HepG2 (cell line): ENCODE data around the gene DNAJB2. TPM values are rescaled to one million over a fixed set of nuclear protein-coding genes. Genes with fewer than 3 reads are reported as not detected.

Experiments used
- AGO1 ChIP-seq: fragments of 200-400 bp; formaldehyde crosslinking; IDR thresholded peaks from 2 replicates; pipeline ENCODE4 v1.6.1; 2017; ENCODE audit warnings: mild to moderate bottlenecking, low read depth, low read length, moderate library complexity; ENCODE audit not compliant: poor library complexity, severe bottlenecking
- CREB3 ChIP-seq: sonication (generic); formaldehyde crosslinking; IDR thresholded peaks from 2 replicates; pipeline ENCODE4 v1.5.0; 2020; ENCODE audit warnings: missing genetic modification reagents
- HDAC2 ChIP-seq: sonication (generic); formaldehyde crosslinking; IDR thresholded peaks from 2 replicates; pipeline ENCODE4 v1.4.0; 2020; ENCODE audit warnings: missing genetic modification reagents
- HMGA1 ChIP-seq: sonication (generic); formaldehyde crosslinking; conservative IDR thresholded peaks from 2 replicates; pipeline ENCODE4 v1.4.0; 2020; ENCODE audit warnings: missing genetic modification reagents
- IKZF4 ChIP-seq: sonication (generic); formaldehyde crosslinking; IDR thresholded peaks from 2 replicates; pipeline ENCODE4 v1.5.1; 2020; ENCODE audit warnings: borderline replicate concordance, mild to moderate bottlenecking, low read depth, missing genetic modification reagents; ENCODE audit errors: not compliant biosample characterization
- KAT7 ChIP-seq: IDR thresholded peaks from 2 replicates; pipeline ENCODE4 v1.6.1; 2018; ENCODE audit warnings: borderline replicate concordance, missing compliant biosample characterization
- MED13 ChIP-seq: sonication (generic); formaldehyde crosslinking; IDR thresholded peaks from 2 replicates; pipeline ENCODE4 v1.5.0; 2020; ENCODE audit warnings: missing genetic modification reagents
- MTA1 ChIP-seq: sonication (generic); formaldehyde crosslinking; IDR thresholded peaks from 2 replicates; pipeline ENCODE4 v1.4.0; 2020; ENCODE audit warnings: missing genetic modification reagents, mild to moderate bottlenecking, borderline replicate concordance
- PITX1 ChIP-seq: sonication (generic); formaldehyde crosslinking; IDR thresholded peaks from 2 replicates; pipeline ENCODE4 v1.5.1; 2020; ENCODE audit warnings: mild to moderate bottlenecking, missing genetic modification reagents
- SIX4 ChIP-seq: sonication (generic); formaldehyde crosslinking; IDR thresholded peaks from 2 replicates; pipeline ENCODE4 v1.4.0; 2020; ENCODE audit warnings: missing genetic modification reagents
- SRSF9 ChIP-seq: fragments of 200-400 bp; formaldehyde crosslinking; IDR thresholded peaks from 2 replicates; pipeline ENCODE4 v1.6.1; 2018; ENCODE audit warnings: borderline replicate concordance, mild to moderate bottlenecking, low read depth, low read length; ENCODE audit not compliant: insufficient read depth, poor library complexity, severe bottlenecking
- ZBTB21 ChIP-seq: sonication (generic); formaldehyde crosslinking; IDR thresholded peaks from 2 replicates; pipeline ENCODE4 v1.4.0; 2020; ENCODE audit warnings: missing genetic modification reagents
- ZBTB42 ChIP-seq: sonication (generic); formaldehyde crosslinking; IDR thresholded peaks from 2 replicates; pipeline ENCODE4 v1.5.0; 2020; ENCODE audit warnings: mild to moderate bottlenecking, missing genetic modification reagents
- ZKSCAN5 ChIP-seq: sonication (generic); formaldehyde crosslinking; IDR thresholded peaks from 2 replicates; pipeline ENCODE4 v1.5.1; 2020; ENCODE audit warnings: mild to moderate bottlenecking, missing genetic modification reagents
- ZNF207 ChIP-seq: fragments of 450-650 bp; IDR thresholded peaks from 2 replicates; pipeline ENCODE4 v1.6.1; 2016; ENCODE audit warnings: antibody characterized with exemption, borderline replicate concordance
- ZNF460 ChIP-seq: sonication (generic); formaldehyde crosslinking; IDR thresholded peaks from 2 replicates; pipeline ENCODE4 v1.5.1; 2020; ENCODE audit warnings: missing genetic modification reagents, mild to moderate bottlenecking, borderline replicate concordance
- ZNF605 ChIP-seq: sonication (generic); formaldehyde crosslinking; IDR thresholded peaks from 2 replicates; pipeline ENCODE4 v1.8.0; 2022; ENCODE audit warnings: mild to moderate bottlenecking, missing genetic modification reagents
- ZNF678 ChIP-seq: sonication (generic); formaldehyde crosslinking; IDR thresholded peaks from 2 replicates; pipeline ENCODE4 v1.4.0; 2020; ENCODE audit warnings: mild to moderate bottlenecking, missing genetic modification reagents
- ZNF775 ChIP-seq: sonication (generic); formaldehyde crosslinking; IDR thresholded peaks from 2 replicates; pipeline ENCODE4 v1.4.0; 2020; ENCODE audit warnings: missing genetic modification reagents, mild to moderate bottlenecking, moderate library complexity, borderline replicate concordance
- polyA plus RNA-seq, 8 experiments: library from polyadenylated mRNA; depleted of rRNA in 3 of 8; stranded (reverse) in 7 of 8; unstranded in 1 of 8; fragments of >200 nt; fragmentation: Illumina TruSeq in 4 of 8; extraction: Trizol in 4 of 8; gene quantifications; 2 replicates each; pipeline versions ENCODE4 v1.2.1 to v1.2.3, GENCODE V29; 2011 to 2016; ENCODE audit warnings: low read depth in 4 of 8, missing spikeins in 1 of 8, mixed read lengths in 1 of 8; ENCODE audit not compliant: insufficient read depth in 1 of 8
- total RNA-seq, 5 experiments: library from RNA; depleted of rRNA; stranded (reverse); fragments of >200 nt; fragmentation: Illumina TruSeq; extraction: Trizol; gene quantifications; 2 replicates each; pipeline ENCODE4 v1.2.3, GENCODE V29; 2016; ENCODE audit warnings: low read depth in 1 of 5
- TF ChIP-seq, protein P1 (sequence below): sonication (generic); formaldehyde crosslinking; IDR thresholded peaks from 2 replicates; pipeline ENCODE4 v1.8.0; 2022; ENCODE audit warnings: mild to moderate bottlenecking, missing genetic modification reagents; ENCODE audit not compliant: insufficient replicate concordance
- TF ChIP-seq, protein P2 (sequence below): sonication (generic); formaldehyde crosslinking; IDR thresholded peaks from 2 replicates; pipeline ENCODE4 v1.5.0; 2020; ENCODE audit warnings: mild to moderate bottlenecking, missing genetic modification reagents
- TF ChIP-seq, protein P3 (sequence below): sonication (generic); formaldehyde crosslinking; IDR thresholded peaks from 2 replicates; pipeline ENCODE4 v1.9.0; 2021; ENCODE audit warnings: missing genetic modification reagents, mild to moderate bottlenecking, borderline replicate concordance

The DNAJB2 gene
- total and polyA plus RNA-seq, 2 of the 13 experiments (the other 11 are each of a cell fraction or from before 2014, with no cell fraction given) = 21.3 to 31.1 TPM

- TF ChIP-seq, protein P1, sequence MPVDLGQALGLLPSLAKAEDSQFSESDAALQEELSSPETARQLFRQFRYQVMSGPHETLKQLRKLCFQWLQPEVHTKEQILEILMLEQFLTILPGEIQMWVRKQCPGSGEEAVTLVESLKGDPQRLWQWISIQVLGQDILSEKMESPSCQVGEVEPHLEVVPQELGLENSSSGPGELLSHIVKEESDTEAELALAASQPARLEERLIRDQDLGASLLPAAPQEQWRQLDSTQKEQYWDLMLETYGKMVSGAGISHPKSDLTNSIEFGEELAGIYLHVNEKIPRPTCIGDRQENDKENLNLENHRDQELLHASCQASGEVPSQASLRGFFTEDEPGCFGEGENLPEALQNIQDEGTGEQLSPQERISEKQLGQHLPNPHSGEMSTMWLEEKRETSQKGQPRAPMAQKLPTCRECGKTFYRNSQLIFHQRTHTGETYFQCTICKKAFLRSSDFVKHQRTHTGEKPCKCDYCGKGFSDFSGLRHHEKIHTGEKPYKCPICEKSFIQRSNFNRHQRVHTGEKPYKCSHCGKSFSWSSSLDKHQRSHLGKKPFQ (CRISPR knock-in tag) = peak; percentile 62
- peak; percentile 72; the same call in 1 of the 2 replicates for TF ChIP-seq HDAC2
- no peak for TF ChIP-seq HMGA1 (CRISPR knock-in tag)
- TF ChIP-seq ZBTB21 (CRISPR knock-in tag) = peak; percentile 62; the same call in 1 of the 2 replicates
- TF ChIP-seq, protein P2, sequence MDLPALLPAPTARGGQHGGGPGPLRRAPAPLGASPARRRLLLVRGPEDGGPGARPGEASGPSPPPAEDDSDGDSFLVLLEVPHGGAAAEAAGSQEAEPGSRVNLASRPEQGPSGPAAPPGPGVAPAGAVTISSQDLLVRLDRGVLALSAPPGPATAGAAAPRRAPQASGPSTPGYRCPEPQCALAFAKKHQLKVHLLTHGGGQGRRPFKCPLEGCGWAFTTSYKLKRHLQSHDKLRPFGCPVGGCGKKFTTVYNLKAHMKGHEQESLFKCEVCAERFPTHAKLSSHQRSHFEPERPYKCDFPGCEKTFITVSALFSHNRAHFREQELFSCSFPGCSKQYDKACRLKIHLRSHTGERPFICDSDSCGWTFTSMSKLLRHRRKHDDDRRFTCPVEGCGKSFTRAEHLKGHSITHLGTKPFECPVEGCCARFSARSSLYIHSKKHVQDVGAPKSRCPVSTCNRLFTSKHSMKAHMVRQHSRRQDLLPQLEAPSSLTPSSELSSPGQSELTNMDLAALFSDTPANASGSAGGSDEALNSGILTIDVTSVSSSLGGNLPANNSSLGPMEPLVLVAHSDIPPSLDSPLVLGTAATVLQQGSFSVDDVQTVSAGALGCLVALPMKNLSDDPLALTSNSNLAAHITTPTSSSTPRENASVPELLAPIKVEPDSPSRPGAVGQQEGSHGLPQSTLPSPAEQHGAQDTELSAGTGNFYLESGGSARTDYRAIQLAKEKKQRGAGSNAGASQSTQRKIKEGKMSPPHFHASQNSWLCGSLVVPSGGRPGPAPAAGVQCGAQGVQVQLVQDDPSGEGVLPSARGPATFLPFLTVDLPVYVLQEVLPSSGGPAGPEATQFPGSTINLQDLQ (CRISPR knock-in tag) = peak; percentile 92; the same call in 1 of the 2 replicates
- no peak for TF ChIP-seq KAT7
- no peak for TF ChIP-seq SRSF9
- no peak for TF ChIP-seq ZKSCAN5
- TF ChIP-seq, protein P3, sequence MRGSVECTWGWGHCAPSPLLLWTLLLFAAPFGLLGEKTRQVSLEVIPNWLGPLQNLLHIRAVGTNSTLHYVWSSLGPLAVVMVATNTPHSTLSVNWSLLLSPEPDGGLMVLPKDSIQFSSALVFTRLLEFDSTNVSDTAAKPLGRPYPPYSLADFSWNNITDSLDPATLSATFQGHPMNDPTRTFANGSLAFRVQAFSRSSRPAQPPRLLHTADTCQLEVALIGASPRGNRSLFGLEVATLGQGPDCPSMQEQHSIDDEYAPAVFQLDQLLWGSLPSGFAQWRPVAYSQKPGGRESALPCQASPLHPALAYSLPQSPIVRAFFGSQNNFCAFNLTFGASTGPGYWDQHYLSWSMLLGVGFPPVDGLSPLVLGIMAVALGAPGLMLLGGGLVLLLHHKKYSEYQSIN = peak; percentile 90; the same call in 1 of the 2 replicates
- no peak for TF ChIP-seq ZNF460 (CRISPR knock-in tag)
- TF ChIP-seq AGO1 = no peak
- TF ChIP-seq ZNF605 (CRISPR knock-in tag) = peak; percentile 90
- peak; percentile 84 for TF ChIP-seq SIX4 (CRISPR knock-in tag)
- TF ChIP-seq ZNF678 (CRISPR knock-in tag) = peak; percentile 99
- peak; percentile 76 for TF ChIP-seq IKZF4 (CRISPR knock-in tag)
- TF ChIP-seq CREB3 = peak; percentile 99
- no peak for TF ChIP-seq MTA1 (CRISPR knock-in tag)
- TF ChIP-seq ZBTB42 (CRISPR knock-in tag) = no peak
- peak; percentile 88 for TF ChIP-seq ZNF775 (CRISPR knock-in tag)
- 0 out of 2 replicates have a peak, but pooled peaks have one; percentile 54 for TF ChIP-seq PITX1 (CRISPR knock-in tag)
- no peak for TF ChIP-seq ZNF207
- TF ChIP-seq MED13 (CRISPR knock-in tag) = peak; percentile 95
Observed at GRCh38 chr2:219308142-219309101, 29.3 kb downstream of the DNAJB2 start (continued).
